DOHH2 (cell line): ENCODE results near the gene KDM5B.

ENCODE experiments used
- H3F3A ChIP-seq: fragments of 200-600 bp; sonication (generic), shearing (Covaris generic); 2 replicates; pipeline ENCODE4 v1.6.0; 2016; ENCODE audit warnings: antibody characterized with exemption, mild to moderate bottlenecking; ENCODE audit not compliant: control insufficient read depth, insufficient read depth
- H3K27ac ChIP-seq: fragments of 200-600 bp; sonication (generic); 2 replicates; pipeline ENCODE4 v1.5.1; 2014; ENCODE audit warnings: low read depth, mild to moderate bottlenecking, low read length, moderate library complexity
- H3K27me3 ChIP-seq: fragments of 200-600 bp; sonication (generic); 2 replicates; pipeline ENCODE4 v1.6.1; 2014; ENCODE audit warnings: mild to moderate bottlenecking, low read length, mixed read lengths; ENCODE audit not compliant: control insufficient read depth
- H3K36me3 ChIP-seq: fragments of 200-600 bp; sonication (generic); 2 replicates; pipeline ENCODE4 v1.6.1; 2014; ENCODE audit warnings: mild to moderate bottlenecking, low read length, moderate library complexity, mixed read lengths; ENCODE audit not compliant: control insufficient read depth
- H3K4me1 ChIP-seq: fragments of 200-600 bp; sonication (generic); 2 replicates; pipeline ENCODE4 v1.6.1; 2014; ENCODE audit warnings: mild to moderate bottlenecking, low read length, mixed read lengths; ENCODE audit not compliant: control insufficient read depth
- H3K4me2 ChIP-seq: fragments of 200-600 bp; sonication (generic); 2 replicates; pipeline ENCODE4 v1.6.0; 2014; ENCODE audit warnings: mild to moderate bottlenecking, low read length, moderate library complexity
- H3K4me3 ChIP-seq: fragments of 200-600 bp; sonication (generic); 2 replicates; pipeline ENCODE4 v1.5.1; 2014; ENCODE audit warnings: mild to moderate bottlenecking, low read length, mixed read lengths
- H3K79me2 ChIP-seq: fragments of 200-600 bp; sonication (generic); 2 replicates; pipeline ENCODE4 v1.6.1; 2014; ENCODE audit warnings: mild to moderate bottlenecking, low read length, mixed read lengths; ENCODE audit not compliant: control insufficient read depth
- H3K9me2 ChIP-seq: fragments of 200-600 bp; sonication (generic); replicated peaks from 2 replicates; pipeline ENCODE4 v1.6.1; 2014; ENCODE audit warnings: mild to moderate bottlenecking, low read length, mixed read lengths; ENCODE audit not compliant: control insufficient read depth
- H3K9me3 ChIP-seq: fragments of 200-600 bp; sonication (generic); 2 replicates; pipeline ENCODE4 v1.6.1; 2014; ENCODE audit warnings: antibody characterized with exemption, low read length, mixed read lengths; ENCODE audit not compliant: control insufficient read depth, insufficient read depth
- H4K20me1 ChIP-seq: fragments of 200-600 bp; sonication (generic); 2 replicates; pipeline ENCODE4 v1.6.0; 2014; ENCODE audit warnings: low read depth, mild to moderate bottlenecking, antibody characterized with exemption, low read length, moderate library complexity; ENCODE audit not compliant: control insufficient read depth, insufficient read depth
- EZH2phosphoT487 ChIP-seq: fragments of 200-600 bp; sonication (generic); IDR thresholded peaks from 2 replicates; pipeline ENCODE4 v1.6.1; 2017; ENCODE audit warnings: borderline replicate concordance, mild to moderate bottlenecking, antibody characterized with exemption, low read length, moderate library complexity, mixed read lengths
- TF ChIP-seq, protein P1 (sequence below): fragments of 200-600 bp; sonication (generic); IDR thresholded peaks from one replicate; pipeline ENCODE4 v1.5.1; 2014; ENCODE audit warnings: antibody characterized with exemption, mild to moderate bottlenecking, low read depth, low read length; ENCODE audit not compliant: poor library complexity, severe bottlenecking

The KDM5B gene

DNA sequence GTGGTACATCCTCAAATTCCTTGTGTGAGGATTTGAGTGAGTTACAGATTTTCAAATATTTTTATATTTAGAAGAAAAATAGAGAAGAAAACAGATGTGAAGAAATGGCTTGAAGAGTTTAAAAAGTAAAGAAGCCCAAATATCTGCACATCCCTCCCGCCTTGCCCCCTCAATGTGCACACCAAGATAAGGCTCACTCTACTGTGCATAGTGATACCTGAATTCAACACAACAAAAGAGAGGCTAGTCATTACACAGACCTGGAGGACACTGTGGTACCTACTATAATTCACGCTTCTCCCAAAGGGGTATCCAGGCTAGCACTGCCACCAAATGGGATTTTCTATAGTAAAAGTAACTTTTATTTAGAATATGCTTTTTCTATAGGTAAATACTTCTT, 53.9 kb downstream of the KDM5B start:
- Histone ChIP-seq H3K4me2 (no peak overlapping the region), H3K4me1 (no peaks in the 10 kb centered on the region), H3K9me3 (no peaks in the 10 kb centered on the region), H3K79me2 (no peaks in the 10 kb centered on the region), H3K9me2 (no peaks in the 10 kb centered on the region), H3K4me3 (no peak overlapping the region), H4K20me1 (no peaks in the 10 kb centered on the region), H3K27me3 (peaks cover 13% of the 10 kb centered on the region; the same call in 1 of the 2 replicates), H3F3A (no peaks in the 10 kb centered on the region), H3K27ac (no peak overlapping the region), H3K36me3 (no peaks in the 10 kb centered on the region)
- TF ChIP-seq, protein P1, sequence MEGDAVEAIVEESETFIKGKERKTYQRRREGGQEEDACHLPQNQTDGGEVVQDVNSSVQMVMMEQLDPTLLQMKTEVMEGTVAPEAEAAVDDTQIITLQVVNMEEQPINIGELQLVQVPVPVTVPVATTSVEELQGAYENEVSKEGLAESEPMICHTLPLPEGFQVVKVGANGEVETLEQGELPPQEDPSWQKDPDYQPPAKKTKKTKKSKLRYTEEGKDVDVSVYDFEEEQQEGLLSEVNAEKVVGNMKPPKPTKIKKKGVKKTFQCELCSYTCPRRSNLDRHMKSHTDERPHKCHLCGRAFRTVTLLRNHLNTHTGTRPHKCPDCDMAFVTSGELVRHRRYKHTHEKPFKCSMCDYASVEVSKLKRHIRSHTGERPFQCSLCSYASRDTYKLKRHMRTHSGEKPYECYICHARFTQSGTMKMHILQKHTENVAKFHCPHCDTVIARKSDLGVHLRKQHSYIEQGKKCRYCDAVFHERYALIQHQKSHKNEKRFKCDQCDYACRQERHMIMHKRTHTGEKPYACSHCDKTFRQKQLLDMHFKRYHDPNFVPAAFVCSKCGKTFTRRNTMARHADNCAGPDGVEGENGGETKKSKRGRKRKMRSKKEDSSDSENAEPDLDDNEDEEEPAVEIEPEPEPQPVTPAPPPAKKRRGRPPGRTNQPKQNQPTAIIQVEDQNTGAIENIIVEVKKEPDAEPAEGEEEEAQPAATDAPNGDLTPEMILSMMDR: no peak
- no peak for TF ChIP-seq EZH2phosphoT487

DNA sequence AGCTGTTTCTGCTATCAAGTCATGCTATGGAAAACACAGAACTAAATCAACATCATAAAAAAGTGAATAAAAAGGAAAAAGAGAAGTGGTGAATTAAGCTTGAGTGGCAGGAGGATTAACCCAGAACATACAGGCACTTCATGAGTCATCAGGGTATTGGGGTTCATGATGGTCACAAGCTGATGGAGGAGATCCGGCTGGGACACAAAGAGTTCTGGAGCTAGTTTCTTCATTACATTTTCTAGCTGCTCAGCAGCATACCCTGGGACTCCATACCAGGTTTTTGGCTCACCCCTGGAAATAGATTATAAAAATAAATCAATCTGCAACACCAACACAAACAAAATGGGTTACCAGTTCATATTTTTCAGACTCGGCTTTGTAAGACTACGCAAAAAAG, 55.4 kb downstream of the KDM5B start:
- H3K27me3 ChIP-seq: peaks cover 13% of the 10 kb centered on the region; the same call in 1 of the 2 replicates
- no peak overlapping the region for H3K4me3 ChIP-seq
- no peak overlapping the region for H3K4me2 ChIP-seq
- H4K20me1 ChIP-seq: no peaks in the 10 kb centered on the region
- H3K9me3 ChIP-seq: no peaks in the 10 kb centered on the region
- H3K79me2 ChIP-seq: no peaks in the 10 kb centered on the region
- no peak overlapping the region for H3K27ac ChIP-seq
- TF ChIP-seq, protein P1: no peak
- TF ChIP-seq EZH2phosphoT487: no peak
- no peaks in the 10 kb centered on the region for H3K4me1 ChIP-seq
- no peaks in the 10 kb centered on the region for H3F3A ChIP-seq
- H3K36me3 ChIP-seq: no peaks in the 10 kb centered on the region
- no peaks in the 10 kb centered on the region for H3K9me2 ChIP-seq

DNA sequence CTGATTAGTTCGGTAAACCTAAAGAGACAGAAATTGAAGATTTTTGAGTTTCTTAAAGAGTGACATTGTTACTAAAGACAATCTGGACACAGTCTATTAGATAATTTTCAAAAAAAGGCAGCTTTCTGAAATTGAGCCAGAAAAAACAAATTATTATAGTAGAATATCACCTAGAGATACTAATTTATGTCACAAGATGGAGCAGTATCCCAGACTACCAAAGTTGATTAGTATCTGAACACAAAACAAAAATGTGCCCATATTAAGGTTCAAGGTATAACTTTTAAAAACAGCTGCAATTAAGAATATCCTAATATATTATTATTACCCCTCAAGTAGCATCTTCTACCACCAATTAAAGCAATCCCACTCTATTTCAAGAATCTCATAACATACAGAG, 57.5 kb downstream of the KDM5B start:
- H3K79me2 ChIP-seq: no peaks in the 10 kb centered on the region
- H3K9me3 ChIP-seq: no peaks in the 10 kb centered on the region
- no peaks in the 10 kb centered on the region for H3F3A ChIP-seq
- no peaks in the 10 kb centered on the region for H3K36me3 ChIP-seq
- no peaks in the 10 kb centered on the region for H4K20me1 ChIP-seq
- H3K27me3 ChIP-seq: peaks cover 19% of the 10 kb centered on the region; the same call in 1 of the 2 replicates
- no peaks in the 10 kb centered on the region for H3K9me2 ChIP-seq
- no peak overlapping the region for H3K27ac ChIP-seq
- H3K4me3 ChIP-seq: no peak overlapping the region
- no peak for TF ChIP-seq EZH2phosphoT487
- TF ChIP-seq, protein P1: peak; percentile 10
- no peak overlapping the region for H3K4me2 ChIP-seq
- H3K4me1 ChIP-seq: no peaks in the 10 kb centered on the region
